Activated CD4-positive, alpha-beta T cell treated with anti-CD3 and anti-CD28 coated beads, Interleukin-10, Interleukin-2, amounts not matched to agents 100 ng/mL and 50 ng/mL, durations not matched to agents 16 hours and 8 hours (primary cell): ENCODE data around the gene EP400.

Experiments used
- DNase-seq: peaks from one replicate; pipeline ENCODE4 v3.0.0-alpha.2; 2020

Gene EP400

GRCh38 chr12:131927110-131928079 is 22.3 kb upstream of the EP400 start:
- no peak for DNase-seq

GRCh38 chr12:131928080-131928710 is 21.5 kb upstream of the EP400 start:
- peak; percentile 50 for DNase-seq

DNA sequence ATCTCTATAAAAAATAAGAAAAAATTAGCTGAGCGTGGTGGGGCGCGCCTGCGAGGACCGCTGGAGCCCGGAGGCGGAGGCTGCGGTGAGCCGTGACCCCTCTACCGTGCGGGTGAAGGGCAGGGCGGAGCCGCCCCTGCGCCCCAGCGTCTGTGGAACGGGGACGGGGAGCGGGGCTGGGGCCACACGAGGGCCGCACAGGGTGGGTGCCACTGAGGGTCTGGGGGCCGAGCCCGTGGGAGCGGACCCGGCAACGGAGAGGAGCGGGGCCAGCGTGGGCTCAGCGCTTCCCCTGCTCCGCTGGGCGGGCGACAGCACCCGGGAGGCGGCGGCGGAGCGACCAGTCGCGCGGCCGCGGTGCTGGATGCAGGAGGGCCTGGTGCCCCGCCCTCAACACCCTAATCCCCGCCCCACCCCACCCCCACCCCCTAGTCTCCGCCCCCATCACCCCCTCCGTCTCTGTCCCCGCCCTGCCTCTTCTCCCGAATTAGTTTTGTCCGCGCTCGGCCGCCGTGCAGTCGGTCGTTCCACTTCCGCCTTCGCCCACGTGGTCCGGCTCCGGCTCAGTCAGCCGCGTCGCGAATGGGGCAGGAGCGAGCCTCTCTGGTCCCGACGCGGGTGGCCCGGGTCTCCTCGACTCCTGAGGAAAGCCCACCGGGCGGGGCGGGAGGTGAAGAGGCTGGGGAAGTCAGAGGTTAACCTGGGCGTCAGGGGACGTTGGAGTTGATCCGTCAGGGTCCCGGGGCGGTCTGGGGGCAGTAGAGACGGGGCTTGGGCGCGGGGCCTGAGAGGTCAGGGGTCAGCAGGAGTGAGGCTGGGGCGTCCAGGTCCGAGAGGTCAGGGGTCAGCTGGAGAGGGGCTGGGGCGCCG is 20.8 kb upstream of the EP400 start, which contains the start of gene PUS1:
Gene PUS1 (plus strand): TSS at position 566 of the 870 bp plus-strand sequence. CDS start 447 bp downstream, outside the sequence.
- DNase-seq: peak; percentile 96

DNA sequence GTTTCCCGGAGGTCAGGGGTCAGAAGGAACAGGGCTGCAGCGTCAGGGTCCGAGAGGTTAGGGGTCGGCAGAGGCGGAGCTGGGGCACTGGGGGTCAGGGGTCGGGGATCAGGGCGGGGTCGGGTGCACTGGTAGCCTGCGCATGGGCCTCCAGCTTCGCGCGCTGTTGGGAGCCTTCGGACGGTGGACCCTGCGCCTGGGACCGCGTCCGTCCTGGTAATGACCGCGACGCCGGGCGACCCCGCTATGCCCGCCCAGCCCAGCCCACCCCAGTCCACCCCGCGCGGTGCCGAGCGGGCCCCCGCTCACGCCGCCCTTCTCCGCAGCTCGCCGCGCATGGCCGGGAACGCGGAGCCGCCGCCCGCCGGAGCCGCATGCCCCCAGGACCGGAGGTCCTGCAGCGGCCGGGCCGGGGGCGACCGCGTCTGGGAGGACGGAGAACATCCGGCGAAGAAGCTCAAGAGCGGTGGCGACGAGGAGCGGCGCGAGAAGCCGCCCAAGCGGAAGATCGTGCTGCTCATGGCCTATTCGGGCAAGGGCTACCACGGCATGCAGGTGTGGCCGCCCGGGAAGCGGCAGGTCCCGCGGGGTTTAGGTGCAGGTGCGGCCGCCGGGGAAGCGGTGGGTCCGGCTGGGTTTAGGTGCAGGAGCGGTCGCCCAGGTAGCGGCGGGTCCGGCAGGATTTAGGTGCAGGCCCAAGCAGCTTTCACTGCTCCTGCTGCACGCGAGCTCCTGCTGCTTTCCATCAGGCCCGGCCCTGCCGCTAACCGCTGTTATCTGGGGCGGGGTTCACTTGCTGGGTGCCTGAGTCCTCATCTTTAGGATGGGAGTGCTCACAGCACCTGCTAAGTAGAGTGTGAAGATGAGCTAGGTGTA is 19.9 kb upstream of the EP400 start:
- peak; percentile 44 for DNase-seq

DNA sequence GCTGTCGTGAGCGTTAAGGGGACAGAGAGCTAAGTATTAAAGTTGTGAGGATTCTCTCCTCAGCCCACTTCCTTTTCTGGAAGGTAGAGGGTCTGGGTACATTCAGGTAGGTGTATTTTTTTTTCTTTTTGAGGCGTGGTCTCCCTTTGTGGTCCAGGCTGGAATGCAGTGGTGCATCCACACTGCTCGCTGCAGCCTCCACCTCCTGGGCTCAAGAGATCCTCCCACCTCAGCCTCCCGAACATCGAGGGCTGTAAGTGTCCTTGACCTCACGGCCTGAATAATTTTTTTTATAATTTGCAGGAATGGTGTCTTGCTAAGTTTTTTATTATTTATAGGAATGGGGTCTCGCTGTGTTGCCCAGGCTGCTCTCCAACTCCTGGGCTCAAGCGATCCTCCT is 19.2 kb upstream of the EP400 start:
- DNase-seq: no peak

GRCh38 chr12:131933387-131933786 is 16.4 kb upstream of the EP400 start:
- no peak for DNase-seq

GRCh38 chr12:131934535-131934934 is 15.2 kb upstream of the EP400 start:
- no peak for DNase-seq

DNA sequence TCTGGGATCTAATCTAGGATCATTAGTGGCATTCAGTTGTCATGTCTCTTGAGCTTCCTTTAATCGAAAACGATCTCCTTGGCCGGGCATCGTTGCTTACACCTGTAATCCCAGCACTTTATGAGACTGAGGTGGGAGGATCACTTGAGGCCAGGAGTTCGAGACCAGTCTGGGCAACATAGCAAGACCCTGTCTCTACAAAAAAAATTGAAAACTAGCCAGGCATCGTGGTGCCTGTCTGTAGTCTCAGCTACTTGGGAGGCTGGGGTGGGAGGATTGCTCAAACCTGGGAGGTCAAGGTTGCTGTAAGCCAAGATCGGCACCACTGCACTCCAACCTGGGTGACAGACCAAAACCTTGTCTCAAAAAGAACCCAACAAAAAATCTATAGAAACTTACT is 11.7 kb upstream of the EP400 start:
- no peak for DNase-seq

GRCh38 chr12:131939007-131939406 is 10.7 kb upstream of the EP400 start:
- no peak for DNase-seq

DNA sequence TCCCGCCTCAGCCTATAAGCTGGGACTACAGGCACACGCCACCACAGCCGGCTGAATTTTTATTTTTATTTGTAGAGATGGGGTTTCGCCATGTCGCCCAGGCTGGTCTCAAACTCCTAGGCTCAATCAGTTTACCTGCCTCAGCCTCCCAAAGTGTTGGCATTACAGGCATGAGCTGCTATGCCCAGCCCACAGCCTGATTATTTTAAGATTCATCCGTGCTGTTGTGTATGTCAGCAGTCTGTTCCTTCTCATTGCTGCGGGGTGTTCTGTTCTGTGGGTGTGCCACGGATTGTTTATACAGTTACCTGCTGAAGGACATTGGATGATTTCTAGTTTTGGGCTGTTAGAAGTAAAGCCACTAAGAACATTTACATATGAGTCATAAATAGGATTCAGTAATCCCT is 9.6 kb upstream of the EP400 start:
- DNase-seq: no peak

GRCh38 chr12:131941116-131941986 is 8.4 kb upstream of the EP400 start:
- no peak for DNase-seq

DNA sequence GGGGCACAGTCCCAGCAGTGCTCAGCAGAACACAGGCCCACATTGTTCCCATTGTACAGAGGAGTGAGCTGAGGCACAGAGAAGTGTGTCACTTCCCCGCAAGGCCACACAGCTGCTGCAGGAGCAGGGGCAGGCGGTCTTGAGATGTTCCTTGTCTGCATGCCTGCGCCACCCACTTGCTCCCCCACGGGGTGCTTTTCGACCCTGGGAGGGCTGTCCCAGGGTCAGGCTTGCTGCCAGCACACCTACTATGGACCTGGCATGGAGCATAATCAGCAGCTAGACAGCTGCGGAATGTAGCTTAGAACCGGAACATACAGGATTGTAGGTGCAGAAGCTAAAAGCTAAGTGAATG is 7.8 kb upstream of the EP400 start:
- DNase-seq: no peak

DNA sequence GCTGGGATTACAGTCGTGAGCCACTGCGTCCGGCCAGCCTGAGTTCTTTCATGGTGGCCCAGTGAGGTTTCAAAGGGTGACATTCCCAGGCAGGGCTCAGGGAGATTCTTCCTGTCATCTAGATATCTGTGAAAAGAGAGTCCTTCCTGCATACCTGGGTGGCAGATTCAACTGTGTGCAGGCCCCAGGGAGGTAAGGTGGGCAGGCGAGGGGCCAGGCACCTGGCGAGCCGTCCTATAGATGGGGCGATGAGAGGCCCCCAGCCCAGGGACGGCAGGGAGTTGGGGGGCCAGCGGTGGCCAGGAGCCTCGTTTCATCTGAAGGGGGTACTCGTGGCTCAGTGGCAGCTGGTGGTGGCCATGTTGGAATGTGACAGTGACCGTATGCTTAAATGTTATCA is 7.1 kb upstream of the EP400 start:
- no peak for DNase-seq

DNA sequence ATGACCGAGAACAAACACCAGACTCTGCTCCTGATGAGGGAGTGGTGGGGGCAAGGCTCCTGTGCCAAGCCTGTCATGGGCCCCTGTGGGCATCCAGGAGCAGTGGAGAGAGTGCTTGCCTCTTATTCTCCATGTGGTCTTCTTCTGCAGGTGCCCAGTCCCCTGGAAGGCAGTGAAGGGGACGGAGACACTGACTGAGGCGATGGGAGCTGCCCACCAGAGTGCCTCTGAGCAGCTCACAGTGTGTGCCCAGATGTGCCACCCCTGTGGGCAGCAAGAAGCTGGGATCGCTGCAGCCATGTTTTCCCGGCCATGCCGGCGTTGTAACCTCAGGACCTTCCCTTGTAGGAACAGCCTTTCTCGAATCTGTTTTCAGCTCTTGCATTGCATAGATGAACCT is 6.4 kb upstream of the EP400 start:
- no peak for DNase-seq

DNA sequence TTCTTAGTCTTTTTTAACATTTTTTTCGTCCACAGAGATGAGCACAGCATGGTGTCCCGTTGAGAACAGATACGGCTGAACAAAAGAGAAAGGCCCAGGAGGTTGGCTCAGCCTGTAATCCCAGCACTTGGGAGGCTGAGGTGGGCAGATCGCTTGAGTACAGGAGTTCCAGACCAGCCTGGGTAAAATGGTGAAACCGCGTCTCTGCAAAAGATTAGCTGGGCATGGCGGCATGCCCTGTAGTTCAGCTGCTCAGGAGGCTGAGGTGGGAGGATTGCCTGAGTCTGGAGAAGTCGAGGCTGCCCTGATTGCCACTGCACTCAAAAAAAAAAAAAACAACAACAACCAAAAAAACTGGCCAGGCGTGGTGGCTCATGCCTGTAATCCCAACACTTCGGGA is 5.9 kb upstream of the EP400 start:
- DNase-seq: no peak

DNA sequence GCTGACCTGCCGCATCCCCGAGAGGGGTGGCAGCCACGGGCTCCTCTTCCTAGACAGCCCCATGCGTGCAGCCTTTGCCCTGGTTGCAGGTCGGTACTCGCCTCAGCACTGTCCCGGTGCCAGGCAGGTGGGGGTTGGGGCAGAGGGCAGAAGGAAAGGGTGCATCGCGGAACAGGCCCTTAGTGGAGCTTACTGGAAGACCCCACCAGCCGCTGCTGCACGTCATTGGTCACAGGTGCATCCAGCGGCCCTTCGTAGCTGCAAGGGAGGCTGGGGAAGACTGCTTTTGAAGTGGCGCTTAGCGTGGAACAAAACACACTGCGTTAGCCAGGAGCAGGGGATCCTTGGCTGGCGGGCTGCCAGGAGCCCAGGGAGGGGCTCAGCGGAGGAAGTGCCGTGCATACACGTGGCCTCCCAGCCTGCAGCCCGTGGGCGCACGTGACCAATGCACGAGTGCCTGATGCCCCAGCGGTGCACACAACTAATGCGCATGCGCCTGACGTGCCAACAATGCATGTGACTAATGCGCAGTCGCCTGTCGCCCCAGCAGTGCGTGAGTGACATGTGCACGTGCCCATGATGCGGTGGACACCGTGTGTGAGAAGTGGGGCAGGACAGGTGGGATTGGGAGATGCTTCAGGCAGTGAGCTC is 5.0 kb upstream of the EP400 start:
- no peak for DNase-seq

GRCh38 chr12:131946757-131947156 is 3.0 kb upstream of the EP400 start:
- DNase-seq: no peak

GRCh38 chr12:131947482-131948027 is 2.2 kb upstream of the EP400 start:
- no peak for DNase-seq

DNA sequence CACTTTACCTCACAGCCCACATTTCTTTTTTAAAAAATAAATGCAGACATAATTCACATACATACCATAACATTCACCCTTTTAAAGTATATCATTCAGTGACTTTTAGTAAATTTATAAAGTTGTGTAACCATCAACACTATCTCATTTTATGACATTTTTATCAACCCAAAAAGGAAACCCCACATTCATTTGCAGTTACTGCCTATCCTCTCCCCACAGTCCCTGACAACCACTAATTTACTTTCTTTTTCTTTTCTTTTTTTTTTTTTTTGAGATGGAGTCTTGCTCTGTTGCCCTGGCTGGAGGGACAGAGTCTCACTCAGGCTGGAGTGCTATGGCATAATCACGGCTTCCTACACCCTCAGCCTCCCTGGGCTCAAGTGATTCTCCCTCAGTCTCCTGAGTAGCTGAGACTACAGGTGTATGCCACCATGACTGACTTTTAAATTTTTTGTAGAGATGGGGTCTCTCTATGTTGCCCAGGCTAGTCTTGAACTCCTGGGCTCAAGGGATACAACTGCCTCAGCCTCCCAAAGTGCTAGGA is 1.5 kb upstream of the EP400 start:
- DNase-seq: no peak
